Measurements from ENCODE around the gene CYP4F8. TPM values are rescaled to one million over a fixed set of nuclear protein-coding genes. Genes with fewer than 3 reads are reported as not detected.
A peak's percentile ranks its signal among the peaks of the same experiment; 100 is the strongest.

Gene CYP4F8
- total and polyA plus RNA-seq, 4 donors = not detected

DNA sequence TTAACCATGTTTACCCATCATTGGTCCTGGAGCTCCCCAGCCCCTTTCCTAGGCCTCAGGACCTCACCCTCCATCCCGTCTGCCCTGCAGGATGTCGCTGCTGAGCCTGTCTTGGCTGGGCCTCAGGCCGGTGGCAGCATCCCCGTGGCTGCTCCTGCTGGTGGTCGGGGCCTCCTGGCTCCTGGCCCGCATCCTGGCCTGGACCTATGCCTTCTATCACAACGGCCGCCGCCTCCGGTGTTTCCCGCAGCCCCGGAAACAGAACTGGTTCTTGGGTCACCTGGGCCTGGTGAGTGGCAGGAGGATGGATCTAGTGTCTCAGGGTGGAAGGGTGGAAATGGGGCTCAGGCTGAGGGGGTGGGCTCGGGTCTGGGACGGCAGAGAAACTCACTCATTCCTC lies 508 bp downstream of the CYP4F8 start:
- no peaks in the 10 kb centered on the region for H3K36me3 ChIP-seq (ENCODE audit: control insufficient read depth in 4 of 4, insufficient read depth in 3 of 4, low read depth in 1 of 4, low read length in 3 of 4)
- TF ChIP-seq HNF4G (IDR thresholded peaks at IDR 0.05) = no peak
- TF ChIP-seq TAF1 (conservative IDR thresholded peaks at IDR 0.05) = no peak
- TF ChIP-seq HNF4A (conservative IDR thresholded peaks at IDR 0.05) = no peak
- 73% methylated on average over 14 of the region's 14 CpGs for WGBS
- H3K9ac ChIP-seq (ENCODE audit: low read depth in 1 of 2, low read length in 2 of 2) = no peak overlapping the region
- no peak overlapping the region for H3K27ac ChIP-seq (ENCODE audit: low read depth in 1 of 2, low read length in 2 of 2)
- no peak overlapping the region for H3K4me3 ChIP-seq (ENCODE audit: low read depth in 1 of 3, low read length in 3 of 3)
- DNase-seq (ENCODE audit: low spot score) = no peak
- no peaks in the 10 kb centered on the region for H3K9me3 ChIP-seq (ENCODE audit: control insufficient read depth in 4 of 4, low read length in 3 of 4)
- H3K4me1 ChIP-seq (ENCODE audit: control insufficient read depth in 4 of 4, insufficient read depth in 4 of 4, low read length in 3 of 4) = no peaks in the 10 kb centered on the region
- no peaks in the 10 kb centered on the region for H3K27me3 ChIP-seq (ENCODE audit: control insufficient read depth in 4 of 4, insufficient read depth in 4 of 4, low read length in 3 of 4)

GRCh38 chr19:15616183-15616582 lies 1.2 kb downstream of the CYP4F8 start:
- DNase-seq (ENCODE audit: low spot score) = no peak
- Histone ChIP-seq H3K36me3 (ENCODE audit: control insufficient read depth in 4 of 4, insufficient read depth in 3 of 4, low read depth in 1 of 4, low read length in 3 of 4) (no peaks in the 10 kb centered on the region), H3K9ac (ENCODE audit: low read depth in 1 of 2, low read length in 2 of 2) (no peak overlapping the region), H3K4me3 (ENCODE audit: low read depth in 1 of 3, low read length in 3 of 3) (no peak overlapping the region), H3K27ac (ENCODE audit: low read depth in 1 of 2, low read length in 2 of 2) (no peak overlapping the region), H3K27me3 (ENCODE audit: control insufficient read depth in 4 of 4, insufficient read depth in 4 of 4, low read length in 3 of 4) (no peaks in the 10 kb centered on the region), H3K9me3 (ENCODE audit: control insufficient read depth in 4 of 4, low read length in 3 of 4) (no peaks in the 10 kb centered on the region), H3K4me1 (ENCODE audit: control insufficient read depth in 4 of 4, insufficient read depth in 4 of 4, low read length in 3 of 4) (no peaks in the 10 kb centered on the region)
- 92% methylated on average over 4 of the region's 4 CpGs for WGBS
- TF ChIP-seq FOXA1 (IDR thresholded peaks at IDR 0.05) (no peak), ATF3 (IDR thresholded peaks at IDR 0.05) (no peak), NR2F2 (IDR thresholded peaks at IDR 0.05) (no peak), ZBTB33 (IDR thresholded peaks at IDR 0.05) (no peak)

GRCh38 chr19:15616627-15617270 lies 1.7 kb downstream of the CYP4F8 start:
- Histone ChIP-seq H3K27me3 (ENCODE audit: control insufficient read depth in 4 of 4, insufficient read depth in 4 of 4, low read length in 3 of 4) (no peaks in the 10 kb centered on the region), H3K4me3 (ENCODE audit: low read depth in 1 of 3, low read length in 3 of 3) (no peak overlapping the region), H3K36me3 (ENCODE audit: control insufficient read depth in 4 of 4, insufficient read depth in 3 of 4, low read depth in 1 of 4, low read length in 3 of 4) (no peaks in the 10 kb centered on the region), H3K9me3 (ENCODE audit: control insufficient read depth in 4 of 4, low read length in 3 of 4) (no peaks in the 10 kb centered on the region), H3K9ac (ENCODE audit: low read depth in 1 of 2, low read length in 2 of 2) (no peak overlapping the region), H3K27ac (ENCODE audit: low read depth in 1 of 2, low read length in 2 of 2) (no peak overlapping the region), H3K4me1 (ENCODE audit: control insufficient read depth in 4 of 4, insufficient read depth in 4 of 4, low read length in 3 of 4) (no peaks in the 10 kb centered on the region)
- no peak for DNase-seq (ENCODE audit: low spot score)
- 37% methylated on average over 7 of the region's 7 CpGs for WGBS
- peak; percentile 38 to 52 for TF ChIP-seq HNF4A (conservative IDR thresholded peaks at IDR 0.05)
- TF ChIP-seq, protein P1, sequence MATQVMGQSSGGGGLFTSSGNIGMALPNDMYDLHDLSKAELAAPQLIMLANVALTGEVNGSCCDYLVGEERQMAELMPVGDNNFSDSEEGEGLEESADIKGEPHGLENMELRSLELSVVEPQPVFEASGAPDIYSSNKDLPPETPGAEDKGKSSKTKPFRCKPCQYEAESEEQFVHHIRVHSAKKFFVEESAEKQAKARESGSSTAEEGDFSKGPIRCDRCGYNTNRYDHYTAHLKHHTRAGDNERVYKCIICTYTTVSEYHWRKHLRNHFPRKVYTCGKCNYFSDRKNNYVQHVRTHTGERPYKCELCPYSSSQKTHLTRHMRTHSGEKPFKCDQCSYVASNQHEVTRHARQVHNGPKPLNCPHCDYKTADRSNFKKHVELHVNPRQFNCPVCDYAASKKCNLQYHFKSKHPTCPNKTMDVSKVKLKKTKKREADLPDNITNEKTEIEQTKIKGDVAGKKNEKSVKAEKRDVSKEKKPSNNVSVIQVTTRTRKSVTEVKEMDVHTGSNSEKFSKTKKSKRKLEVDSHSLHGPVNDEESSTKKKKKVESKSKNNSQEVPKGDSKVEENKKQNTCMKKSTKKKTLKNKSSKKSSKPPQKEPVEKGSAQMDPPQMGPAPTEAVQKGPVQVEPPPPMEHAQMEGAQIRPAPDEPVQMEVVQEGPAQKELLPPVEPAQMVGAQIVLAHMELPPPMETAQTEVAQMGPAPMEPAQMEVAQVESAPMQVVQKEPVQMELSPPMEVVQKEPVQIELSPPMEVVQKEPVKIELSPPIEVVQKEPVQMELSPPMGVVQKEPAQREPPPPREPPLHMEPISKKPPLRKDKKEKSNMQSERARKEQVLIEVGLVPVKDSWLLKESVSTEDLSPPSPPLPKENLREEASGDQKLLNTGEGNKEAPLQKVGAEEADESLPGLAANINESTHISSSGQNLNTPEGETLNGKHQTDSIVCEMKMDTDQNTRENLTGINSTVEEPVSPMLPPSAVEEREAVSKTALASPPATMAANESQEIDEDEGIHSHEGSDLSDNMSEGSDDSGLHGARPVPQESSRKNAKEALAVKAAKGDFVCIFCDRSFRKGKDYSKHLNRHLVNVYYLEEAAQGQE (IDR thresholded peaks at IDR 0.05) = no peak

Data from liver (tissue), 9 donors.